ENCODE data around the gene MAP1LC3B2. TPM values are rescaled to one million over a fixed set of nuclear protein-coding genes. Genes with fewer than 3 reads are reported as not detected.

The MAP1LC3B2 gene
- total RNA-seq, 1 donor from 2014 or later: 5.8 TPM

GRCh38 chr12:116588390-116589028 is 29.3 kb downstream of the MAP1LC3B2 start:
- Mint-ChIP-seq H3K4me3 (ENCODE audit: unreplicated experiment) (no peak overlapping the region), H3K27ac (ENCODE audit: unreplicated experiment) (no peak overlapping the region)
- no peak for FAIRE-seq

GRCh38 chr12:116589581-116589980 is 30.4 kb downstream of the MAP1LC3B2 start:
- peaks cover 6% of the 10 kb centered on the region for H3K4me1 ChIP-seq (ENCODE audit: insufficient read depth, low read length)
- no peak overlapping the region for H3K4me3 Mint-ChIP-seq (ENCODE audit: unreplicated experiment)
- no peaks in the 10 kb centered on the region for H3K36me3 ChIP-seq (ENCODE audit: insufficient read depth, low read length)
- no peaks in the 10 kb centered on the region for H3K36me3 Mint-ChIP-seq (ENCODE audit: low read depth, unreplicated experiment)
- no peak overlapping the region for H3K9ac ChIP-seq (ENCODE audit: low read length)
- H3K4me3 ChIP-seq (ENCODE audit: insufficient read depth, low read depth, low read length): no peak overlapping the region
- H3K79me2 ChIP-seq (ENCODE audit: insufficient read depth, low read length): no peaks in the 10 kb centered on the region
- no peak overlapping the region for H2AFZ ChIP-seq (ENCODE audit: low read depth, low read length)
- TF ChIP-seq EZH2 (IDR thresholded peaks at IDR 0.05; ENCODE audit: insufficient read depth, low read length): no peak
- TF ChIP-seq CTCF (IDR thresholded peaks at IDR 0.05; ENCODE audit: insufficient read depth, low read depth, low read length): no peak
- peaks cover 11% of the 10 kb centered on the region for H3K27me3 Mint-ChIP-seq (ENCODE audit: low read depth, unreplicated experiment)
- H3K9me3 Mint-ChIP-seq (ENCODE audit: unreplicated experiment): peaks cover 11% of the 10 kb centered on the region
- DNase-seq (ENCODE audit: low read depth): no peak
- FAIRE-seq: no peak
- H4K20me1 ChIP-seq (ENCODE audit: insufficient read depth, low read length): no peaks in the 10 kb centered on the region
- no peak overlapping the region for H3K4me2 ChIP-seq (ENCODE audit: low read length)
- H3K27ac ChIP-seq (ENCODE audit: low read depth, low read length): no peak overlapping the region
- no peaks in the 10 kb centered on the region for H3K4me1 Mint-ChIP-seq (ENCODE audit: low read depth, unreplicated experiment)
- H3K27ac Mint-ChIP-seq (ENCODE audit: unreplicated experiment): no peak overlapping the region
- H3K27me3 ChIP-seq (ENCODE audit: insufficient read depth, low read length): no peaks in the 10 kb centered on the region
- peaks cover 7% of the 10 kb centered on the region for H3K9me3 ChIP-seq (ENCODE audit: insufficient read depth, low read depth, low read length)

More at GRCh38 chr12:116588390-116589028, 29.3 kb downstream of the MAP1LC3B2 start:
- no peaks in the 10 kb centered on the region for H3K36me3 ChIP-seq (ENCODE audit: insufficient read depth, low read length)
- no peak overlapping the region for H3K4me3 ChIP-seq (ENCODE audit: insufficient read depth, low read depth, low read length)
- H4K20me1 ChIP-seq (ENCODE audit: insufficient read depth, low read length): no peaks in the 10 kb centered on the region
- H3K9me3 Mint-ChIP-seq (ENCODE audit: unreplicated experiment): peaks cover 15% of the 10 kb centered on the region
- H3K27me3 Mint-ChIP-seq (ENCODE audit: low read depth, unreplicated experiment): peaks cover 11% of the 10 kb centered on the region
- H3K79me2 ChIP-seq (ENCODE audit: insufficient read depth, low read length): no peaks in the 10 kb centered on the region
- no peaks in the 10 kb centered on the region for H3K27me3 ChIP-seq (ENCODE audit: insufficient read depth, low read length)
- TF ChIP-seq EZH2 (IDR thresholded peaks at IDR 0.05; ENCODE audit: insufficient read depth, low read length): no peak
- TF ChIP-seq CTCF (IDR thresholded peaks at IDR 0.05; ENCODE audit: insufficient read depth, low read depth, low read length): no peak
- no peak overlapping the region for H2AFZ ChIP-seq (ENCODE audit: low read depth, low read length)
- no peak overlapping the region for H3K9ac ChIP-seq (ENCODE audit: low read length)
- no peaks in the 10 kb centered on the region for H3K4me1 Mint-ChIP-seq (ENCODE audit: low read depth, unreplicated experiment)
- peaks cover 6% of the 10 kb centered on the region for H3K4me1 ChIP-seq (ENCODE audit: insufficient read depth, low read length)
- H3K4me2 ChIP-seq (ENCODE audit: low read length): no peak overlapping the region
- H3K9me3 ChIP-seq (ENCODE audit: insufficient read depth, low read depth, low read length): peaks cover 7% of the 10 kb centered on the region
- H3K36me3 Mint-ChIP-seq (ENCODE audit: low read depth, unreplicated experiment): peaks cover 3% of the 10 kb centered on the region
- H3K27ac ChIP-seq (ENCODE audit: low read depth, low read length): no peak overlapping the region
- DNase-seq (ENCODE audit: low read depth): no peak

- Mint-ChIP-seq H3K27ac (ENCODE audit: unreplicated experiment) (no peak overlapping the region), H3K4me1 (ENCODE audit: low read depth, unreplicated experiment) (no peaks in the 10 kb centered on the region), H3K9me3 (ENCODE audit: unreplicated experiment) (peaks cover 7% of the 10 kb centered on the region), H3K36me3 (ENCODE audit: low read depth, unreplicated experiment) (no peaks in the 10 kb centered on the region), H3K4me3 (ENCODE audit: unreplicated experiment) (no peak overlapping the region), H3K27me3 (ENCODE audit: low read depth, unreplicated experiment) (peaks cover 17% of the 10 kb centered on the region)
- Histone ChIP-seq H3K4me3 (ENCODE audit: insufficient read depth, low read depth, low read length) (no peak overlapping the region), H3K36me3 (ENCODE audit: insufficient read depth, low read length) (no peaks in the 10 kb centered on the region), H3K9ac (ENCODE audit: low read length) (no peak overlapping the region), H3K27ac (ENCODE audit: low read depth, low read length) (no peak overlapping the region), H4K20me1 (ENCODE audit: insufficient read depth, low read length) (no peaks in the 10 kb centered on the region), H3K79me2 (ENCODE audit: insufficient read depth, low read length) (no peaks in the 10 kb centered on the region), H3K4me1 (ENCODE audit: insufficient read depth, low read length) (peaks cover 6% of the 10 kb centered on the region), H2AFZ (ENCODE audit: low read depth, low read length) (no peak overlapping the region), H3K9me3 (ENCODE audit: insufficient read depth, low read depth, low read length) (no peaks in the 10 kb centered on the region), H3K4me2 (ENCODE audit: low read length) (no peak overlapping the region), H3K27me3 (ENCODE audit: insufficient read depth, low read length) (no peaks in the 10 kb centered on the region)
- TF ChIP-seq CTCF (IDR thresholded peaks at IDR 0.05; ENCODE audit: insufficient read depth, low read depth, low read length) (no peak), EZH2 (IDR thresholded peaks at IDR 0.05; ENCODE audit: insufficient read depth, low read length) (no peak)
- no peak for DNase-seq (ENCODE audit: low read depth)
- no peak for FAIRE-seq
Observed at GRCh38 chr12:116590561-116590960, 31.4 kb downstream of the MAP1LC3B2 start.
